Upper lobe of left lung (tissue), 4 donors: ENCODE measurements around the gene PDLIM4.

Experiments used
- CTCF ChIP-seq, 6 experiments: fragments of 450-650 bp in 4 of 6; fragments of 200-600 bp in 2 of 6; sonication (generic) in 2 of 6; IDR thresholded peaks; one replicate each; pipeline ENCODE4 v1.5.1; 2016 to 2019; ENCODE audit warnings: antibody characterized with exemption in 6 of 6
- EP300 ChIP-seq, 4 donors: sonication (generic); formaldehyde crosslinking; IDR thresholded peaks; one replicate each; pipeline ENCODE4 v1.5.1; 2017; ENCODE audit warnings: antibody characterized with exemption in 4 of 4, control low read depth in 2 of 4
- POLR2AphosphoS5 ChIP-seq, 2 donors: sonication (generic); formaldehyde crosslinking; IDR thresholded peaks; one replicate each; pipeline ENCODE4 v1.5.1; 2017; ENCODE audit warnings: antibody characterized with exemption in 2 of 2

- TF ChIP-seq CTCF (IDR thresholded peaks at IDR 0.05) (no peak), POLR2AphosphoS5 (IDR thresholded peaks at IDR 0.05) (no peak), EP300 (IDR thresholded peaks at IDR 0.05) (no peak)
Measured at GRCh38 chr5:132237670-132238069, 19.8 kb upstream of the PDLIM4 start.
